NCI-H1048 (cell line): ENCODE measurements around the gene NR3C2.

ENCODE experiments used
- DNase-seq: peaks from one replicate; lab custom pipeline; 2025; lab: John Stamatoyannopoulos, UW

Gene NR3C2

GRCh38 chr4:148311526-148311925, 130.7 kb downstream of the NR3C2 start:
- DNase-seq, result no peak

GRCh38 chr4:148310756-148311155, 131.5 kb downstream of the NR3C2 start:
- no peak for DNase-seq

GRCh38 chr4:148305751-148306150, 136.5 kb downstream of the NR3C2 start:
- no peak for DNase-seq

- no peak for DNase-seq
Measured at GRCh38 chr4:148302416-148302815, 139.8 kb downstream of the NR3C2 start.

- DNase-seq, result no peak
Measured at GRCh38 chr4:148300877-148301276, 141.3 kb downstream of the NR3C2 start.

- no peak for DNase-seq
Measured at GRCh38 chr4:148299337-148299736, 142.9 kb downstream of the NR3C2 start.

- no peak for DNase-seq
Measured at GRCh38 chr4:148296498-148296897, 145.7 kb downstream of the NR3C2 start.

GRCh38 chr4:148295642-148296041, 146.6 kb downstream of the NR3C2 start:
- no peak for DNase-seq

GRCh38 chr4:148293571-148293970, 148.6 kb downstream of the NR3C2 start:
- DNase-seq, result no peak

GRCh38 chr4:148292686-148293085, 149.5 kb downstream of the NR3C2 start:
- no peak for DNase-seq

- no peak for DNase-seq
Measured at GRCh38 chr4:148289740-148290139, 152.5 kb downstream of the NR3C2 start.

- no peak for DNase-seq
Measured at GRCh38 chr4:148288448-148288847, 153.8 kb downstream of the NR3C2 start.

GRCh38 chr4:148287111-148287510, 155.1 kb downstream of the NR3C2 start:
- DNase-seq, result no peak

GRCh38 chr4:148286012-148286411, 156.2 kb downstream of the NR3C2 start:
- DNase-seq, result no peak

- no peak for DNase-seq
Measured at GRCh38 chr4:148283665-148284064, 158.5 kb downstream of the NR3C2 start.

- no peak for DNase-seq
Measured at GRCh38 chr4:148278310-148278709, 163.9 kb downstream of the NR3C2 start.

GRCh38 chr4:148275266-148275665, 166.9 kb downstream of the NR3C2 start:
- DNase-seq, result no peak

GRCh38 chr4:148273501-148273986, 168.7 kb downstream of the NR3C2 start:
- no peak for DNase-seq

GRCh38 chr4:148271166-148271565, 171.0 kb downstream of the NR3C2 start:
- no peak for DNase-seq

GRCh38 chr4:148270630-148271029, 171.6 kb downstream of the NR3C2 start:
- no peak for DNase-seq

- DNase-seq, result no peak
Measured at GRCh38 chr4:148268835-148269234, 173.4 kb downstream of the NR3C2 start.

- DNase-seq, result no peak
Measured at GRCh38 chr4:148266921-148267320, 175.3 kb downstream of the NR3C2 start.

GRCh38 chr4:148266240-148266639, 176.0 kb downstream of the NR3C2 start:
- DNase-seq, result no peak

- no peak for DNase-seq
Measured at GRCh38 chr4:148265627-148266026, 176.6 kb downstream of the NR3C2 start.

GRCh38 chr4:148263802-148264201, 178.4 kb downstream of the NR3C2 start:
- DNase-seq, result no peak
